IPS-20b (cell line): ENCODE data around the gene RPS6KA5.
"Not testable (repeated sequence)": the region's sequence is repeated elsewhere in the genome, so short reads cannot be mapped to it uniquely, and the experiment has no call there.

Experiments
- H3K27ac ChIP-seq: one replicate; pipeline ENCODE4 v1.5.1; 2013; ENCODE audit warnings: low read length
- H3K27me3 ChIP-seq: 2 replicates; pipeline ENCODE4 v1.6.1; 2013; ENCODE audit warnings: mild to moderate bottlenecking, low read length, inconsistent platforms; ENCODE audit not compliant: insufficient read depth
- H3K36me3 ChIP-seq: 2 replicates; pipeline ENCODE4 v1.6.1; 2013; ENCODE audit warnings: low read depth, mild to moderate bottlenecking, inconsistent platforms, low read length, moderate library complexity; ENCODE audit not compliant: insufficient read depth
- H3K4me1 ChIP-seq: 2 replicates; pipeline ENCODE4 v1.6.1; 2013; ENCODE audit warnings: mild to moderate bottlenecking, control low read depth, inconsistent platforms, low read length, moderate library complexity; ENCODE audit not compliant: insufficient read depth
- H3K4me3 ChIP-seq: 2 replicates; pipeline ENCODE4 v1.5.1; 2013; ENCODE audit warnings: mild to moderate bottlenecking, low read length, inconsistent platforms
- H3K9ac ChIP-seq: 2 replicates; pipeline ENCODE4 v1.6.1; 2013; ENCODE audit warnings: low read depth, mild to moderate bottlenecking, inconsistent platforms, low read length, moderate library complexity
- H3K9me3 ChIP-seq: 2 replicates; pipeline ENCODE4 v1.6.1; 2013; ENCODE audit warnings: mild to moderate bottlenecking, low read depth, low read length, inconsistent platforms; ENCODE audit not compliant: insufficient read depth

RPS6KA5 gene

GRCh38 chr14:90880282-90880681 is 180.2 kb downstream of the RPS6KA5 start:
- Histone ChIP-seq H3K4me3 (no peak overlapping the region), H3K27ac (no peak overlapping the region), H3K27me3 (no peaks in the 10 kb centered on the region), H3K9ac (no peak overlapping the region), H3K4me1 (no peaks in the 10 kb centered on the region; the same call in 1 of the 2 replicates), H3K9me3 (no peaks in the 10 kb centered on the region), H3K36me3 (no peaks in the 10 kb centered on the region)

- peaks cover 3% of the 10 kb centered on the region; the same call in 1 of the 2 replicates for H3K4me1 ChIP-seq
- H3K36me3 ChIP-seq = no peaks in the 10 kb centered on the region; the same call in 1 of the 2 replicates
- H3K27me3 ChIP-seq = no peaks in the 10 kb centered on the region
- H3K27ac ChIP-seq = no peak overlapping the region
- no peak overlapping the region for H3K4me3 ChIP-seq
- H3K9ac ChIP-seq = no peak overlapping the region
- H3K9me3 ChIP-seq = no peaks in the 10 kb centered on the region
These were observed 185.8 kb downstream of the RPS6KA5 start for GRCh38 chr14:90874599-90874998.

GRCh38 chr14:90871605-90872233 is 188.7 kb downstream of the RPS6KA5 start:
- Histone ChIP-seq H3K9me3 (no peaks in the 10 kb centered on the region), H3K4me3 (no peak overlapping the region), H3K9ac (no peak overlapping the region), H3K4me1 (peaks cover 3% of the 10 kb centered on the region; the same call in 1 of the 2 replicates), H3K27ac (no peak overlapping the region), H3K36me3 (no peaks in the 10 kb centered on the region; the same call in 1 of the 2 replicates), H3K27me3 (no peaks in the 10 kb centered on the region)

- Histone ChIP-seq H3K27me3 (no peaks in the 10 kb centered on the region), H3K36me3 (no peaks in the 10 kb centered on the region; the same call in 1 of the 2 replicates), H3K9me3 (no peaks in the 10 kb centered on the region), H3K9ac (no peak overlapping the region), H3K4me1 (peaks cover 3% of the 10 kb centered on the region; the same call in 1 of the 2 replicates), H3K4me3 (no peak overlapping the region), H3K27ac (no peak overlapping the region)
These were observed 189.4 kb downstream of the RPS6KA5 start for GRCh38 chr14:90870950-90871604.

GRCh38 chr14:90867501-90867900 is 192.9 kb downstream of the RPS6KA5 start:
- no peak overlapping the region for H3K27ac ChIP-seq
- no peaks in the 10 kb centered on the region for H3K9me3 ChIP-seq
- H3K36me3 ChIP-seq = no peaks in the 10 kb centered on the region
- H3K4me1 ChIP-seq = no peaks in the 10 kb centered on the region
- H3K4me3 ChIP-seq = no peak overlapping the region
- no peaks in the 10 kb centered on the region for H3K27me3 ChIP-seq
- no peak overlapping the region for H3K9ac ChIP-seq

GRCh38 chr14:90866833-90867232 is 193.6 kb downstream of the RPS6KA5 start:
- Histone ChIP-seq H3K4me1 (no peaks in the 10 kb centered on the region), H3K27me3 (no peaks in the 10 kb centered on the region), H3K27ac (no peak overlapping the region), H3K9me3 (no peaks in the 10 kb centered on the region), H3K4me3 (no peak overlapping the region), H3K9ac (no peak overlapping the region), H3K36me3 (no peaks in the 10 kb centered on the region)

- Histone ChIP-seq H3K4me1 (no peaks in the 10 kb centered on the region), H3K4me3 (no peak overlapping the region), H3K9me3 (no peaks in the 10 kb centered on the region), H3K27me3 (no peaks in the 10 kb centered on the region), H3K36me3 (no peaks in the 10 kb centered on the region), H3K9ac (no peak overlapping the region), H3K27ac (no peak overlapping the region)
These were observed 195.7 kb downstream of the RPS6KA5 start for GRCh38 chr14:90864741-90865140.

- no peaks in the 10 kb centered on the region for H3K4me1 ChIP-seq
- H3K27me3 ChIP-seq = no peaks in the 10 kb centered on the region
- H3K9me3 ChIP-seq = no peaks in the 10 kb centered on the region
- no peak overlapping the region for H3K9ac ChIP-seq
- no peak overlapping the region for H3K27ac ChIP-seq
- H3K4me3 ChIP-seq = no peak overlapping the region
- no peaks in the 10 kb centered on the region for H3K36me3 ChIP-seq
These were observed 201.9 kb downstream of the RPS6KA5 start for GRCh38 chr14:90858511-90858910.

- Histone ChIP-seq H3K4me1 (no peaks in the 10 kb centered on the region), H3K9ac (no peak overlapping the region), H3K9me3 (no peaks in the 10 kb centered on the region), H3K27me3 (no peaks in the 10 kb centered on the region), H3K36me3 (no peaks in the 10 kb centered on the region), H3K27ac (no peak overlapping the region), H3K4me3 (no peak overlapping the region)
These were observed 202.6 kb downstream of the RPS6KA5 start for GRCh38 chr14:90857866-90858265.

- H3K4me3 ChIP-seq, H3K36me3 ChIP-seq, H3K9me3 ChIP-seq, H3K9ac ChIP-seq, H3K27ac ChIP-seq, H3K4me1 ChIP-seq, H3K27me3 ChIP-seq: not testable (repeated sequence)
These were observed 204.3 kb downstream of the RPS6KA5 start for GRCh38 chr14:90856115-90856514.

GRCh38 chr14:90853116-90853515 is 207.3 kb downstream of the RPS6KA5 start:
- Histone ChIP-seq H3K9ac (no peak overlapping the region), H3K27me3 (no peaks in the 10 kb centered on the region), H3K9me3 (no peaks in the 10 kb centered on the region), H3K27ac (no peak overlapping the region), H3K4me3 (no peak overlapping the region), H3K4me1 (peaks cover 9% of the 10 kb centered on the region; the same call in 1 of the 2 replicates), H3K36me3 (no peaks in the 10 kb centered on the region)

- no peak overlapping the region for H3K27ac ChIP-seq
- H3K4me1 ChIP-seq = peaks cover 14% of the 10 kb centered on the region; the same call in 1 of the 2 replicates
- no peaks in the 10 kb centered on the region for H3K27me3 ChIP-seq
- no peaks in the 10 kb centered on the region for H3K36me3 ChIP-seq
- no peak overlapping the region for H3K9ac ChIP-seq
- no peak overlapping the region for H3K4me3 ChIP-seq
- no peaks in the 10 kb centered on the region for H3K9me3 ChIP-seq
These were observed 209.0 kb downstream of the RPS6KA5 start for GRCh38 chr14:90851327-90852036.
